Nephron progenitor cell (in vitro differentiated cells): ENCODE data around the gene TEX30.
A peak's percentile ranks its signal among the peaks of the same experiment; 100 is the strongest.

Experiments used
- DNase-seq: peaks from one replicate; pipeline ENCODE4 v3.0.0; 2021
- H3K27ac Mint-ChIP-seq: 2 replicates; pipeline ENCODE4 v1.8.0; 2021; ENCODE audit warnings: mild to moderate bottlenecking, moderate library complexity, mixed read lengths
- H3K27me3 Mint-ChIP-seq: 2 replicates; pipeline ENCODE4 v1.8.0; 2021; ENCODE audit warnings: mild to moderate bottlenecking, low read depth, mixed read lengths; ENCODE audit not compliant: poor library complexity
- H3K36me3 Mint-ChIP-seq: 2 replicates; pipeline ENCODE4 v1.8.0; 2021; ENCODE audit warnings: low read depth, mixed read lengths
- H3K4me1 Mint-ChIP-seq: 2 replicates; pipeline ENCODE4 v1.8.0; 2021; ENCODE audit warnings: mixed read lengths
- H3K4me3 Mint-ChIP-seq: 2 replicates; pipeline ENCODE4 v1.8.0; 2021; ENCODE audit warnings: mild to moderate bottlenecking, moderate library complexity, mixed read lengths
- H3K9me3 Mint-ChIP-seq: 2 replicates; pipeline ENCODE4 v1.8.0; 2021; ENCODE audit warnings: mild to moderate bottlenecking, moderate library complexity, mixed read lengths
- TF ChIP-seq, protein P1 (sequence below): fragments of 200-600 bp; sonication (generic); IDR thresholded peaks from 2 replicates; pipeline ENCODE4 v1.5.0; 2021; ENCODE audit warnings: antibody characterized with exemption

TEX30 gene

DNA sequence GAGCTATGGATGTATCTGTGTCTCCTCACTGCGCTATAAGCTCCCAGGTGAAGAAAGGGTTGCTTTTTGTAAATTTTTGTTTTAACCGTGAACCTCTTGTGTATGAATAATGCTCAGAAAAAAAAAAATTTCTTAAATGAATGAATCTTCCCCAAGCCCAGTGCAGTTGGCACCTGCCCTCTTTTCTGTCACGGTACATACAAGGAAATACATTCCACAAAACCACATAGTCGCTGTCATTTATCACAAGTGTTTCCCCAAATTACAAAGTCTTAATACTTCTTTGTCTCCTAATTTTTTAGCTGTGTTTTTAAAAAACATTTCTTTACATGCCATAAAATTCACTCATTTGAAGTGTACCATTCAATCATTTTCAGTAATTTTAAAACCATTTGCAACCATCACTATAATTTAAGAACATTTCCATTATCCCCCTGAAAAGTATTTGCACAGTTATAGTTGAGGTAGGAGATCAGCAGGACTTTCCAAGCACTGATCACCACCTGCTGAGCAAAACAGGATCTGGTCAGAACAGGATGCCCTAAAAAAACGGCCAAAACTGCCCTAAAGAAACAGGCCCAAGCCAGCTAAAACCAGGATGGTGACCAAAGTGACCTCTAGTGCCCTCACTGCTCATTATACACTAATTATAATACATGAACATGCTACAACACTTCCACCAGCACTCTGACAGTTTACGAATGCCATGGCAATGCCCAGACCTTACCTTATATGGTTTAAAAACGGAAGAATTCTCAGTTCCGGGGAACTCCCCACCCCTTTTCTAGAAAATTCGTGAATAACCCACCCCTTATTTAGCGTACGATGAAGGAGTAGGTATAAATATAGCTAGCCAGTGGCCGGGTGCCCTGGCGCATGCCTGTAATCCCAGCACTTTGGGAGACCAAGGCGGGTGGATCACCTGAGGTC is 1.3 kb upstream of the TEX30 start:
- TF ChIP-seq, protein P1, sequence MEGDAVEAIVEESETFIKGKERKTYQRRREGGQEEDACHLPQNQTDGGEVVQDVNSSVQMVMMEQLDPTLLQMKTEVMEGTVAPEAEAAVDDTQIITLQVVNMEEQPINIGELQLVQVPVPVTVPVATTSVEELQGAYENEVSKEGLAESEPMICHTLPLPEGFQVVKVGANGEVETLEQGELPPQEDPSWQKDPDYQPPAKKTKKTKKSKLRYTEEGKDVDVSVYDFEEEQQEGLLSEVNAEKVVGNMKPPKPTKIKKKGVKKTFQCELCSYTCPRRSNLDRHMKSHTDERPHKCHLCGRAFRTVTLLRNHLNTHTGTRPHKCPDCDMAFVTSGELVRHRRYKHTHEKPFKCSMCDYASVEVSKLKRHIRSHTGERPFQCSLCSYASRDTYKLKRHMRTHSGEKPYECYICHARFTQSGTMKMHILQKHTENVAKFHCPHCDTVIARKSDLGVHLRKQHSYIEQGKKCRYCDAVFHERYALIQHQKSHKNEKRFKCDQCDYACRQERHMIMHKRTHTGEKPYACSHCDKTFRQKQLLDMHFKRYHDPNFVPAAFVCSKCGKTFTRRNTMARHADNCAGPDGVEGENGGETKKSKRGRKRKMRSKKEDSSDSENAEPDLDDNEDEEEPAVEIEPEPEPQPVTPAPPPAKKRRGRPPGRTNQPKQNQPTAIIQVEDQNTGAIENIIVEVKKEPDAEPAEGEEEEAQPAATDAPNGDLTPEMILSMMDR, result no peak
- H3K27ac Mint-ChIP-seq, result no peak overlapping the region

DNA sequence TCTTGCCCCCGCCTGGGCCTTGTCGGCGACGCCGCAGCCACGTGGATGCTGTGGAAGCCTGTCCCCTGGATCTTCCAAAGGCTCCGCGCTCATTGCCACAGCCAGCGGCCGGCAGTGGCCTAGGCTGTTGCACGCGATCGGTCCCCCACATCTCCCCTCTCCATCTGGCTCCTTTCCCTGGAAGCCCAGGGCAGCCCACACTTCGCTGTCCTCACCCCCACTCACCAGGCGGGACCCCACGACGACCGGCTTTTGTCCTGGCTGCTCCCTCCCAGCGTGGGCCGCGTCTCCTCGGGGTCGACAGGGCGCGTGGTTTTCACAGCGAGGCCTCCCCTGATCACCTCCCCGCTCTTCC is 605 bp upstream of the TEX30 start:
- peaks cover 13% of the 10 kb centered on the region for H3K9me3 Mint-ChIP-seq
- peaks cover 33% of the 10 kb centered on the region for H3K4me1 Mint-ChIP-seq
- peak overlapping the region; percentile 86 for H3K4me3 Mint-ChIP-seq
- H3K36me3 Mint-ChIP-seq, result peaks cover 24% of the 10 kb centered on the region
- H3K27me3 Mint-ChIP-seq, result no peaks in the 10 kb centered on the region
- TF ChIP-seq, protein P1, result no peak
- no peak overlapping the region for H3K27ac Mint-ChIP-seq
- no peak for DNase-seq

More for the DNA sequence above, 1.3 kb upstream of the TEX30 start:
- Mint-ChIP-seq H3K36me3 (peaks cover 29% of the 10 kb centered on the region), H3K4me3 (peak overlapping the region; percentile 86), H3K27me3 (no peaks in the 10 kb centered on the region), H3K4me1 (peaks cover 30% of the 10 kb centered on the region), H3K9me3 (peaks cover 16% of the 10 kb centered on the region)
- no peak for DNase-seq

DNA sequence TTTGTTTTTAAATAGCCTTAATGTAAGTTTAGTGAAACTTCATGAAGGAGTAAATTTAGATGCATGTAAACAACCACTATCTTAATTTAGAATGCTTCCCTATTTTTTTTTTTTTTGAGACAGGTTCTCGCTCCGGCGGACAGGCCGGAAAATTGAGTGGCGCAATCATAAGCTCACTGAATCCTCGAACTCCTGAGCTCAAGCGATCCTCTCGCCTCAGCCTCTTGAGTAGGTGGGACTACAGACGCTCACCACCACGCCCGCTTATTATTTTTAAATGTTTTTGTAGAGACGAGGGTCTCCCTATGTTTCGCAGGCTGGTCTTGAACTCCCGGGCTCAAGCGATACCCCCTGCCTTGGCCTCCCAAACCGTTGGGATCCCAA is 1.6 kb downstream of the TEX30 start:
- Mint-ChIP-seq H3K4me1 (peaks cover 33% of the 10 kb centered on the region), H3K36me3 (peaks cover 24% of the 10 kb centered on the region), H3K4me3 (peak overlapping the region; percentile 89), H3K27me3 (peaks cover 3% of the 10 kb centered on the region), H3K9me3 (peaks cover 13% of the 10 kb centered on the region), H3K27ac (no peak overlapping the region)
- DNase-seq, result no peak
- TF ChIP-seq, protein P1, result no peak

DNA sequence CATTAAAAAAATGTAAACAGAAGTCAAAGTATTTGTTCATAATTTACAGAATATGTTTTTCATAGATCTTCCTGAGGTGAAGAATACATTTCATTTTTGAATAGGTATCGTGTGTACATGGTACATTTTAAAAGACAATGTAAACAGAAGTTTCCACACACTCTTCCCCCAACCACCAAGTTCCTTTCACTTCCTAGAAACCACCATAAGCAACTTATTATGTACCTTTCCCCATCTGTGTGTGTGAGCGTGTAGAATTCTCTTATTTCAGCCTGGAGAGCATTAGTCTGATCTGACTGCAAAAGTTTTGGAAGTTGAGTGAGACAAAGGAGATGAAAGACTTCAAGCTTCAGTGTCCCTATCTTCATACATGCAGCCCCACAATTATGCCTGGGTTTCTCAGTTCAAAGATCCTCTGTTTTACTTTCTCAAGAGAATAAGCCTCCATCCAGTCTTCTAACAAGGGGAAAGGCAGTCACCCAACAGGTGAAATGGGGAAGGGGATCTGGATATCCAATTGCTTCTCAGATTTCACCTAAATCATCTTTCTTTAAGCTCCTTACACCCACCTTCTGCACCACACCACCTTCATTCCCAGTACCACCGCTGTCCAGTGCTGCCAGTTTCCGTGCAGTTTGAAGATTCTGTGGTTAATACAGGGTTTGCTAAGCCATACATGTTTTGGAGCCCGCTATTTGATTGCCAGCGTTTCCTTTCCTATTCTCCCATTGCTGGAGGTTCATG is 2.1 kb downstream of the TEX30 start:
- Mint-ChIP-seq H3K4me3 (peak overlapping the region; percentile 89), H3K36me3 (peaks cover 29% of the 10 kb centered on the region), H3K27ac (peak overlapping the region; percentile 1)

DNA sequence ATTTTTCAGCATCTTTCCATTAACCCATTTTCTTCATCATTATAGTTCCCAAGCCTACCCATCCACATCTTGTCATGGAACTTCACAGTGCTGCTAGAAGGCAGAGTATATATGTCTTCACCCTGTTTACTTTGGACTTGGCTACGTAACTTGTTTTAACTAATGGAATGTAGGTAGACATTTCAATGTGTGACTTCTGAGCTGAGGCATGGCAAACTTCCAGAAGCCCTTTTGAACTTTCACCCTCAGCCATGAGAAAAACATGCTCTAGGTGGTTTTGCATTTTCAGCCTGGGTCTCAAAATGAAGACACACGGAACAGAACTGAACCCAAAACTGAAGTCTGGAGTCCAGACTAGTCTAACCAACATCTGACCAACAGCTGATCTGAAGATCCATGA is 3.2 kb downstream of the TEX30 start:
- TF ChIP-seq, protein P1, result no peak
- no peak for DNase-seq
- H3K36me3 Mint-ChIP-seq, result peaks cover 33% of the 10 kb centered on the region
- no peak overlapping the region for H3K4me3 Mint-ChIP-seq
- H3K9me3 Mint-ChIP-seq, result peaks cover 13% of the 10 kb centered on the region
- no peak overlapping the region for H3K27ac Mint-ChIP-seq
- peaks cover 33% of the 10 kb centered on the region for H3K4me1 Mint-ChIP-seq
- H3K27me3 Mint-ChIP-seq, result peaks cover 3% of the 10 kb centered on the region

More for the DNA sequence above, 2.1 kb downstream of the TEX30 start:
- TF ChIP-seq, protein P1, result no peak
- Mint-ChIP-seq H3K27me3 (peaks cover 3% of the 10 kb centered on the region), H3K4me1 (peaks cover 33% of the 10 kb centered on the region), H3K9me3 (peaks cover 13% of the 10 kb centered on the region)
- no peak for DNase-seq
